HG02885 (cell line): ENCODE measurements around the gene SYT1.
A peak's percentile ranks its signal among the peaks of the same experiment; 100 is the strongest.
"Not testable (repeated sequence)": the region's sequence is repeated elsewhere in the genome, so short reads cannot be mapped to it uniquely, and the experiment has no call there.

ENCODE experiments used
- ATAC-seq: cut with Tn5 transposase; IDR thresholded peaks from one replicate; pipeline ENCODE4 v1.9.1; 2021; ENCODE audit warnings: mild to moderate bottlenecking; ENCODE audit not compliant: unreplicated experiment, poor library complexity

Gene SYT1

DNA sequence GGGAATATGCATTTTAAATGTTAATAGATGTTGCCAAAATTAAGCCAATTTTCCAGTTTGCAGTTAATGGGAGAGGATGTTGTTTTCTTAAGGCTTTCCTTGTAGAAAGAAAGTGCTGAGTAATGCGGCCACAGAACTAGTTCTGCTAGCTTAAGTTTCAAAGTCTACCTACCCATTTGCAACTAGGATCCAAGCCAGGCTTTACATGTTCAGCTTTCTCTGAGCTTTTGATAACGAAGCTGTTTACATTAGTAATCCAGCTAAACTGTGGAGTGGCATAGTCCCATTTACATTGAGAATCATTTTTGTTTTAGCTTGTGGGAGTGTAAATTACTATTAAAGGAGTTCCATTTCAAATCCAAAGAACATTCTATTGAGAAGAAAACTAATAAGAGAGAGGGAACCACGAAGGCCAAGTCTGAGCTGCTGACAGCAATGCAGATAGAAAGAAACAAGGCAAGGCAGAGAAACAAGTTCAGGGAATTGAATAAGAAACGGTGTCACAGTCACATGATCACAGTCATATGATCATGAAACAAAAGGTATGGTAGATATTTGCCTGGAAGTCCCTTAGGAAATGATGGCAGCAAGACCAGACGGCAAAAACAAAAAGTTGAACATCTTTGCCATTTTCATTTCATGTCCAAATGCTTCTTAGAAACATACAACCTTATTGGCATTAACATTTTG, 551.3 kb downstream of the SYT1 start:
- no peak for ATAC-seq

DNA sequence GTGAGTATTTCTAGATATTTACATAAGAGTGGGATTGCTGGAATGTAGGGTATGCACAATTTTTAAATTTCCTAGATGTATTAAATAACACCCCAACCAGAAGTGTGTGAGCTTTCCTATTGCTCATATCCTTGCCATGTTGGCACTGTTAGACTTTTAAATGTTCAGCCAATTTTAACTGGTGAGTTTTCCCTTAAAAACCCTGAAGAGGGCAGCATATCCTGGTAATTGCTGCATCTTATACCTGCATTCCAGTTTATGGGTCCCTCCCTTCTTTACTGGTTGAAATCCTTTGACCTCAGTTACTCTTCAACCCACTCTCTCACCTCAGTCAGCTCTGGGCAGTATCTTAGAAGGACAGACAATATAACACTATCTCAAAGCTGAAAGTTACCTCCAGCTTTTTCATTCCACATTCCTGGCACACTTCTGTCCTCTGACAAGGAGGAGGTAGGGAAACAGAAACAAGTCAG, 555.6 kb downstream of the SYT1 start:
- ATAC-seq = peak; percentile 48

DNA sequence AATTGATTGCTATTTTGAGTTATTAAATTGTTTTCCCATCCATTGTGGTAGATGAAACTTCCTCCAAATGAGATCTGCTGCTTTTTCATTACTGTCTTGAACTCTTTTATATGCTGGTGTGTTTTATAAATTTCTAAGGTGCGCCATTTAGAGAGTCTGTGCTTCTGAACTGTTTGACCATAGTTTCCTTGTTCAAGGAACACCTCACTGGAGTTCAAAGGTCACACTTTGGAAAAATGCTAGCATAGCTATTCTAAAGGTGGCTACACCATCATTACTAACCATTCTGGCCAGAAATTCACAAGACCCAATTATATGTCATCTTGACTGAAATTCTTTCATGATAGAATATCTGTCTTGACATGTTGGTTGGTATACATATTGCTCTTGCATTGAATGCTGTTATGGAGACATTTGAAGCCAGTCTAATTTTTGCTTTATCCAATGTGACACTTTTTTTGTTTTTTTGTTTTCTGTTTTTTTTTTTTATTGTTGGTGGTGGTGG, 556.7 kb downstream of the SYT1 start:
- ATAC-seq = no peak

DNA sequence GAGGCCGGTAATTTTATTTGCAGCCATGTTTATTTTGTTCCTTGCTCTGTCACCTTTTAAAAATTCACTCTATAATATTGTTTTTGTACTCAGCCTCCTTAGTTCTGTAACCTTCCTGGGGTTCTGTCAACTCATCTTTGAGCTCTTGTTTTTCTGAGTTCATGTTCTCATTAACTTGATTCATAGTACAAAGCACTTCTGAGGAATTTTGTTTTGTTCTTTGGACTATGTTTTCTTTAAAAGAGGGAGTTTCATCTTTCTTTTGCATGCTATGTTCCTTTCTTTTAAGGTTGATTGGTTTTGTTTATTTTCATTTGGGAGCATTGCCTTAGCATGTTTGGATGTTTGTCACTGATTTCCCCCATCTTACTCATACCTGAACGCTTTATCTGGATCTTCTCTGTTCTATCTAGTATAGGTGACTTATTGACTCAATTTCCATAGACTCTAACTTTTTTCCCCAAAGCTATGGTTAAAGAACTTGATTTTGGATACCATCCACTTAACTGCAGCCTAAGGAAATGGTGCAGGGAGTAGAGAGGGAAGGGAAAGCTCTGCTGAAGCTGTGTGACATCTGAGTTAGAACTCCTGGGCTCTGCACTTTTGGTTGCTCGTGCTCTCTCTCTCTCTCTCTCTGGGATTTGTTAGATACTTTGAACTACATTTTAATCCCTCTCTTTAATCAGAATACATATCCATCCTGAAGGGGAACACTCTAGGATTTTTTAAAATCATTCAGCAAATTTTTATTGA, 557.7 kb downstream of the SYT1 start:
- no peak for ATAC-seq

DNA sequence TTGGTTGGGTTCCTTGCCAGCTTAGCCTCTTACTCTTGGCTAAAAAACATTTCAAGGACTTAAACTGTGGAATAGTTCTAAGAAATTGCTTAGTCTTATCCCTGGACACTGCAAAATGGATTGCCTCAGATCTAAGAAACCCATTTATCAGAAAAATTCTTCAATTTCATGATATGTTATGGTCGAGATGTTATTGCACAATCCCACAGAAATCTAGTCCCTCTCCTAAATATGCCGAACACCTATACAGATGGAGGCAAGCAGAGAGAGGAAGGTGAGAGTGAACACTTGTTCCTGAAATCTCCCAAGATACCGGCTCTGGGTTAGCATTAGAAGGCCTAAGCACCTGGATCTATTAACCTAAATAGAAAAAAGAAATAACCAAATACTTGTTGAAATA, 559.0 kb downstream of the SYT1 start:
- no peak for ATAC-seq

DNA sequence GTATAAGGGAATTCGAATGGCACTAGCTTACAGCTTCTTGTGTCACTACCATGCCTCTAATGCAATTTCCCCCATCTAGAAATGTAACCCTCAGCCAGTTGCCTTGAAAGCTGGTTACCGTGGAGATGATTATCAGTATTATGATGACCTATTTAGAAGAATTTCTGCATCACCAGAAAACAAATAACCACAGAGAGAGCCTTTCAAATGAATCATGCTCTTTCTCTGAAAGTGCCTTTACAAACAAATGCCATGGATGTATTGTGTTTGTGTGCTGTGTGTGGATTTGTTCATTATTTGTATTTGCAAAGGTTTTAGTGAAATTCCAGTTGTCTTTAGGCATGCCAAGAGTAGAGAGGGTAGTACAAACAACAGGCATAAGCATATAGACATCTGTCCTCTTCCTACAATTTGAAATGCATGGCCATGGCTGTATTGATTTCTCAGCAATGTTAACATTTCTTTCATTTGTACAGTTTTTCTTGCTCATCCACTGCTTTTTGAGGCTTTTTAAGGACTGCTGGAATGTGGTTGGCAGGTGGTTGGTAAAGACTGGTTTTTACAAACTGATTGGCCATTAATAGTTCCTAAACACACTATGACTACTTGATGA, 559.6 kb downstream of the SYT1 start:
- no peak for ATAC-seq

DNA sequence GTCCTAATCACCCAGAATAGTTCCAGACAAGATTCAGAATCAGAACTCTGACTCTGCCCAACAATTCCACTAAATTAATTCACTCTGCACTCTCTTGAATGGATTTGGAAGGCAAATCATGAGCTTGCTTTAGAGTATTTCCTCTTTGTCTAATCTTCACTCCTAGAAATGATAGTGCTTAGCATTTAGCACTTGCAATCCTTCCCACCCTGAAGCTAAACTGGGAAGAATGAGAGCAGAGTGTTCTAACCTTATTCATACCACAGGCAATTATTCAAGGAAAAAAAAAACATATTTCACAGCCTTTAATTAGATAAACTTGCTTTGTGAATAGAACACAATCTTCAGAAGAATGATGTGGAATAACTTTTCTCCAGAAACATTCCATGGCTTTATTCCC, 561.5 kb downstream of the SYT1 start:
- ATAC-seq = no peak

DNA sequence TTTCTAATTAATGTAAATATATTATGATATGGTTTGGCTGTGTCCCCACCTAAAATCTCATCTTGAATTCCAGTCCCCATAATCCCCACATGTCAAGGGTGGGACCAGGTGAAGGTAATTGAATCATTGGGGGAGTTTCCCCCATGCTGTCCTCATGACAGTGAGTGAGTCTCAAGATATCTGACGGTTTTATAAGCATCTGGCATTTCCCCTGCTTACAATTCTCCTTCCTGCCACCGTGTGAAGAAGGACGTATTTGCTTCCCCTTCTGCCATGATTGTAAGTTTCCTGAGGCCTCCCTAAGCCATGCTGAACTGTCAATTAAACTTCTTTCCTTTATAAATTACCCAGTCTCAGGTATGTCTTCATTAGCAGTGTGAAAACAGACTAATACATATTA, 562.2 kb downstream of the SYT1 start:
- ATAC-seq = not testable (repeated sequence)

DNA sequence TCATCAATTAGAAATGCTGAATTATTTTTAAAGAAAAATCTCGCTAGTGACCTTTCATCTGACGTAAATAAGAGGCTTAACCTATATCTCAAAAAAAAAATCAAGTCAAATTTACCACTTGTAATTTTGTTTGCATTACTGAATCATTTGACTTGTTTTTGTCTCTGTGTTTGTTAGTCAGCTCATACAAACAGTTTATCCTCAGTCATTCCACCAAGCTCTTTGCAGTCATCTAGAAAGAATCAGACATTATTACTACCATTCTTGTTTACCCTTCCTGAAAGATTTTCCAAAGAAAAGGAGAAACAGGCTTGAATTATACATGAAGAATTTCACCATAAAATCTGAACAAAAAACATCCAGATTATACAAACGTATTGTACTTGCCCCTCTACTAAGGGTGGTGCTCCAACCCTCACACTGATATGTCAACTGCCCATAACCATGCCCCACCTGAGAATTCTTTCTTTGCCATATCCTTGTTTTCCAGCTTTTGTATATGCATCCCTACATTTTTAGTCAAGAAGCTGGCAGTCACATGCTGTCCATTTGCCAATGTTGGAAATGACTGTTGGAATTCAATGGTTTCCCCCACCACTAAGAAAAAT, 569.0 kb downstream of the SYT1 start:
- no peak for ATAC-seq

DNA sequence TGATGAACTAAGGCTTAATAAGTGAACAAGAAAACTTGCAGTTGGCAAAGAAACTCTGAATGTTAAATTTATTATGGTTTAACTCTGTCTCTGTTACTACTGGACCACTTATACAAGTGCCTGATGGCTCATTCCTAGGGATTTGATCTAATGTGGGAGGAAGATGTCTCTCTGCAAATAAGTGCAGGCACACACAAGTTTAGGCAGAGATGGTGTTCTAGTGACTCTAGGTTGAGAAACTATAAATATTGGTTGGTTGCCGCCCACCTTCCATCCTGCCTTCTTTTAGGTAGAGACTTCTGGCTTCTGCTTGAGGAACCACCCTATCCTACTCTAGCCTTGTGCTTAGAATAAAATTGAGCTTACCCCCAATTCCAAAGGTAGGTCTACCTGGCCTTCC, 570.0 kb downstream of the SYT1 start:
- no peak for ATAC-seq

DNA sequence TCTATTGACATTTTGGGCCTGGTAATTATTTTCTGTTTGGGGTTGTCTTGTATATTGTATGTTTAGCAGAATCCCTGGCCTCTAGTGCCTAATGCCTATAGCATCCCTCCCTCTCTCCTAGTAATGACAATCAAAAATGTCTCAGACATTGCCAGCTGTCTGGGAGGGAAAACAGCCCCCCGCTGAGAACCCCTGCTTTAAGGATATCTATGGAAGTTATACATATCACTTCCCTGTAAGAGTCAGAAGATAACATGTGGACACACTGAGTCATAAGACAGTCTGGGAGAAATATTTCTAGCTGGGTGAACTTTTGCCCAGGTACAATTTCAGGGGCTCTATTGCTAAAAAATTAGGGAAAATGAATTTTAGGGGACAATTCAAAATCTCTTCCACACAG, 571.2 kb downstream of the SYT1 start:
- no peak for ATAC-seq

DNA sequence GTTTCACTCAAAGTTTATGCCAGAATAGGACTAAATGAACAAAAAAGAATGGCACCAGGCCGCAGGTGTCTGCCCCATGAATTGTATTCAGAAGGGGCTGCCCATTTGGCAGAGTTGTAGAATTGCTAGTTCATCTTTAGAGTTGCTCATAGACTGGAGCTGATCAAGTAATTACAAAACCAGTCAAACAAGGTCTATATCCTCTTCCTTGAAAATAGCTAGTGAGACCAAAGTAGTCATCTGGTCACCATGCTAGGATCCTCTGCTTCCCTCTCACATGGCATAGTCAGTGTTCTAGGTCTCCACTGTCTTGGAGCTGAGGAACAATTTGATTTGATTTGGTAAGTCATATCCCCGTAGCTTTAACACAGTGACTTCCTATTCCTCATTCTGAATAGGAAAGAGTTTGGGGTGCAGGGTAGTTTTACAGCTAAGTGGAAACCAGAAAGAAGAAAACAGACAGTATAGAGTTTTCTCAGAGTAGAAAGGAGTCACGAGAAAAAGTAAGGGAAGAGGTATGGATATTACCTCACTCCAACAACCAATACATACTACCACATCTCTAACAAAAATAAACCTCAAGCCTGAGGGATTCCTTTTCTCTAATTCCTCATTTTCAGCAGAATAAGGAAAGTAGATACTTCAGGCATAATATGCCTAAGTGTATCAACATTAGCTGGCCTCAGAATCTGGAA, 574.1 kb downstream of the SYT1 start:
- ATAC-seq = no peak

DNA sequence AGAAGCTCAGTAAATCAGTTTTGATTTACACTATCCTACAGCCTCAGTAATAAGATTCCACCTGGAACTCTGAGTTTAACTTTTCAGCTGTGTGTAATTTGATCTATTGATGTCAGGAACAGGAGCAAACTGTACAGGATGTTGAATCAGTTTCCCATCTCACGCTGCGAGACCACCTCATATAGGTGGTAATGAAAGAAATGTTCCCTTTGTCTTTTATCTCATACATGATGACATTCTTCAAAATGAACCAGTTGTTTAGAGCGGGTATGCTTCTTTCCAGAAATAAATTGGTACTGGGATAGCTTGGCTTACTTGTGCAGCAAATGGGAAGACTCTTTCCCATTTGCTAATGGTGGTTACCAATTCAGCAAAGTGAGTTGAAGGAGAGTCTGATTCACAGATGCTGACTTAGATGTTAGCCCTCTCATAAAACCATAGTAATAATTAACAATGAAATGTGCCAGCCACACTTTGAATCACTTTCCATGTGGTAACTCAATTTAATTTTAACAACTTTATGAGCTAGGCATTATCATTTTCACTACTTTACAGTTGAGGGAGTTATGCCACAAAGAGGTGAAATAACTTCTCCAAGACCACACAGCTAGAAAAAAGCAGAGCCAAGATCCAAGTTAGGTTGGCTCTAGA, 574.7 kb downstream of the SYT1 start:
- ATAC-seq = no peak

DNA sequence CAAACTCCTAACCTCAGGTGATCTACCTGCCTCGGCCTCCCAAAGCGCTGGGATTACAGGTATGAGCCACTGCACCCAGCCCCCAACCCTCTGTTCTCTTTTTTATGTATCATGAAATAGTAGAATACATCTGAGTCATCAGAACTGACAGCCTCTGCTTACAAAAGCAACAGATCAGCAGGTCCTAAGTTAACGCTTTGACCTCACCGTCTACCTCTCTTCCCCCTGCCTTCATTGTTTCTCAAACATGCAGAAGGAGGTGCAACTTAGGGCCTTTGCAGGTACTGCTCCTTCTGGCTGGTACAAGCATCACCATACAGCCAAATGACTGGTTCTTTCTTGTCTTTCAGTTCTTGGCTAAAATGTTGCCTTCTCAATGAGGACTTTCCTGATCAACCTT, 577.0 kb downstream of the SYT1 start:
- ATAC-seq = no peak

DNA sequence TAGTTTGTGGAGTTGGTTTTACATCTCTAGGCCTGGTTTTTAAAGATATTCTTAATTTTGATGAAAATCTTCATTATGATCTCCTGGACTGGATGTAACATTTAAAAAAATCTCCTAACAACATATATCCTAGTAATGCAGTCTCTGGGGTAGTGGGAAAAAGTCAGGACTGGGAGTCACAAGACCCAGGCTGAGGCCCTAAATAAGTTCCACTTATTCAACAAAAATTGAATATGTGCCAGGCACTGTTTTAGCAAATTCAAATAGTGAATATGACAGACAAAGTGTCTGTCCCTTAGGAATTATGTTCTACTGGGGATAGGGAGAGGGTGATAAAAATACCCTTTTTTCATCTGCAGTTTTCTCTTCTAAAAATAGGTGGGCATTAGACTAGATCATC, 577.8 kb downstream of the SYT1 start:
- ATAC-seq = no peak

DNA sequence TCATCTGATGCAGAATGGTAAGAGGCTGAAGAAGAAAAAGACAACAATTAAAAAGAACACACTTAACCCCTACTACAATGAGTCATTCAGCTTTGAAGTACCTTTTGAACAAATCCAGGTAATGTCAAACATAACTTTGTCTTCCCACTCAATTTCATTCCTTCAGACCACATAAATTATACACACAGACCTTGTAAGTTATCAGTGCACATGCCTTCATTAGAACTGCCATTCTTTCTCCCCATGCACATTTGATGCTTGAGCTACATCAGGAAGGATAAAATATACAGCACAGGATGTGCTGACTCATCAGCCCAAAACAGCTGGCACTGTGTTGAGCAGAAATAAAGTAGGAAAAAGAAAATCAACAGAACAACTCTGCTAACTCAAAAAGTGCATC, 579.5 kb downstream of the SYT1 start:
- ATAC-seq = no peak

DNA sequence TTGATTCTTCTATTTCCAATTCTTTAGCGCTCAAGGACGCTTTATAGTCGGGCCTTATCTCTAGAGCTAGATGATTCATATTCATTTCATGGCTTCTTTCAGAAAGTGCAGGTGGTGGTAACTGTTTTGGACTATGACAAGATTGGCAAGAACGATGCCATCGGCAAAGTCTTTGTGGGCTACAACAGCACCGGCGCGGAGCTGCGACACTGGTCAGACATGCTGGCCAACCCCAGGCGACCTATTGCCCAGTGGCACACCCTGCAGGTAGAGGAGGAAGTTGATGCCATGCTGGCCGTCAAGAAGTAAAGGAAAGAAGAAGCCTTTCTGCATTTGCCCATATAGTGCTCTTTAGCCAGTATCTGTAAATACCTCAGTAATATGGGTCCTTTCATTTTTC, 584.2 kb downstream of the SYT1 start:
- no peak for ATAC-seq

DNA sequence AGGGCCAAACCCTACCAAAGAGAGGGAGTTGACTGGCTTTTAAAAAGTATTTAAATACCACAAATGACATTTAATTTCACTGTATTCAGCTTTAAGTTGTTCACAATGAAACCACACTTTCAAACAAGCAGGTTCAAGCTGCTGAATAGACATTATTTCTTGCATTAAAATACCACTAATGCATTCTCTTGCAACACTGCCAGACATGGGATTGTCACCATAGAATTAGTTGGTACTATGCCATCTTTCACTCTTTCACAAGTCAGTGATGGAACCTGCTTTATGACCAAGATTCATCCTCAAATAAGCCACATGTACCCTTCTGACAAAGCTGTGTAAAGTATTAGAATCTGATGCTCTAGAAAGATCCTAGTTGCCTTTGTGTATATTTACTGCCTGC, 586.8 kb downstream of the SYT1 start:
- no peak for ATAC-seq

DNA sequence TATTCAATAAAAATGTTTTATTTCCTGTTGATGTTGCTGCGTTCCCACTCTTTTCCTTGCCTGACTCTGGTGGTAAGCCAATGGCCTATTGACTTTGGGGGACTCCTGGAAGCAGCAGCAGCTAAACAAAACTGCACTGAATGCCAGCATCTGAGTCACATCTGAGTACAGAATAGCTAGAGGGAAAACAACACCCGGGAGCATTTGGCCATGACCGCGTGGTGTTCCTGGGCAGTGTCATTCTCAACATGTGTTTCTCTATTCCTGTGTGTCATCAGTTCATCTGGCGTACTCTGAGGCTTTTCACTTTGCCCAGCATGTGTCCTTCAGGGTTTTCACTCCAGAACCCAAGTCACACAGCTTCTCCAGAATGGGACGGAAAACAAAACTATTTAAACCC, 587.4 kb downstream of the SYT1 start:
- ATAC-seq = no peak

DNA sequence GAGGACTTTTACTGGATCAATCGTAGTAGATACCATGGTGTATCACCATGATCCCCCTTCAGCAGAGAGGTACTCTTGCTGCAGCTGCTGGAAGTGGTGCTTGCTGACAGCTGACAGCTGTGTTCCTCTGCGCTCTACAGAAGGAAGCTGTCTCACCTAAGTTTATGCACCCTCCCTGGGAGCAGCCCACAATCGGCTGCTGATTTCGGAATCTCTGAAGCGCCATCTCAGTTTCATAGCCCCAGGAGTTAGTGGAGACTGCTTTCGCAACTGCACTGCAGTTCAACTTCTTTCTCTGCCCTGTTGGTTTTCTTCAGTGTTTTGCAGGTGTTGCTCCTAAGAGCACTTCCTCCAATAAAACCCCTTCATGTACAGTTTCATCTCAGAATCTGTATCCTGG, 588.3 kb downstream of the SYT1 start:
- no peak for ATAC-seq
